ENCODE results near the gene RTF2. TPM values are rescaled to one million over a fixed set of nuclear protein-coding genes. Genes with fewer than 3 reads are reported as not detected.
"Not testable (repeated sequence)": the region's sequence is repeated elsewhere in the genome, so short reads cannot be mapped to it uniquely, and the experiment has no call there.

The RTF2 gene
- polyA plus RNA-seq, 5 donors = 119 to 140 (median 131) TPM

GRCh38 chr20:56537997-56538396, 69.6 kb downstream of the RTF2 start:
- DNase-seq = no peak

- no peak for DNase-seq
These were observed 72.0 kb downstream of the RTF2 start for GRCh38 chr20:56540415-56540814.

- no peak for DNase-seq
These were observed 74.1 kb downstream of the RTF2 start for GRCh38 chr20:56542489-56543030.

- no peak for DNase-seq
These were observed 83.1 kb downstream of the RTF2 start for GRCh38 chr20:56551571-56551970.

- DNase-seq = no peak
These were observed 84.6 kb downstream of the RTF2 start for GRCh38 chr20:56552911-56553629.

- DNase-seq = peak; percentile 21 to 39
These were observed 86.4 kb downstream of the RTF2 start for GRCh38 chr20:56554869-56555268.

- no peak for DNase-seq
These were observed 90.5 kb downstream of the RTF2 start for GRCh38 chr20:56558968-56559367.

- DNase-seq = not testable (repeated sequence)
These were observed 96.1 kb downstream of the RTF2 start for GRCh38 chr20:56564526-56564925.

- no peak for DNase-seq
These were observed 97.1 kb downstream of the RTF2 start for GRCh38 chr20:56565511-56565910.

GRCh38 chr20:56566621-56567020, 98.2 kb downstream of the RTF2 start:
- peak; percentile 26 to 35 for DNase-seq

Other genes starting within 250 kb of the RTF2 start
- gene MC3R, start 219.9 kb upstream of the RTF2 start, polyA plus RNA-seq (ENCODE audit: insufficient read depth in 1 of 5, insufficient read length in 5 of 5, low replicate concordance in 1 of 5) = not detected
- 10 to 100 TPM; 55.9 to 76.5 (median 64.7) TPM for gene FAM210B, start 109.7 kb upstream of the RTF2 start, polyA plus RNA-seq (ENCODE audit: insufficient read depth in 1 of 5, insufficient read length in 5 of 5, low replicate concordance in 1 of 5)
- 10 to 100 TPM; 12.0 to 32.5 (median 18.7) TPM for gene AURKA, start 76.4 kb upstream of the RTF2 start, polyA plus RNA-seq (ENCODE audit: insufficient read depth in 1 of 5, insufficient read length in 5 of 5, low replicate concordance in 1 of 5)
- 10 to 100 TPM; 40.0 to 51.8 (median 41.3) TPM for gene CSTF1, start 76.0 kb upstream of the RTF2 start, polyA plus RNA-seq (ENCODE audit: insufficient read depth in 1 of 5, insufficient read length in 5 of 5, low replicate concordance in 1 of 5)
- gene CASS4, start 56.4 kb upstream of the RTF2 start, polyA plus RNA-seq (ENCODE audit: insufficient read depth in 1 of 5, insufficient read length in 5 of 5, low replicate concordance in 1 of 5) = 10 to 100 TPM; 20.4 to 25.3 (median 23.9) TPM
- under 1 TPM in 4 of 5 donors, not detected in 1; 0.48 to 0.67 (median 0.55) TPM for gene FAM209A, start 56.1 kb downstream of the RTF2 start, polyA plus RNA-seq (ENCODE audit: insufficient read depth in 1 of 5, insufficient read length in 5 of 5, low replicate concordance in 1 of 5)
- gene FAM209B, start 64.6 kb downstream of the RTF2 start, polyA plus RNA-seq (ENCODE audit: insufficient read depth in 1 of 5, insufficient read length in 5 of 5, low replicate concordance in 1 of 5) = under 1 TPM in 4 of 5 donors, not detected in 1; 0.32 to 0.44 (median 0.39) TPM
- gene TFAP2C, start 160.7 kb downstream of the RTF2 start, polyA plus RNA-seq (ENCODE audit: insufficient read depth in 1 of 5, insufficient read length in 5 of 5, low replicate concordance in 1 of 5) = 1 to 10 TPM; 2.4 to 3.6 (median 3.2) TPM

All from right lung (tissue), 5 donors.